Measurements from ENCODE around the gene SELENOW. TPM values are rescaled to one million over a fixed set of nuclear protein-coding genes. Genes with fewer than 3 reads are reported as not detected.

Gene SELENOW
- total and polyA plus RNA-seq, 2 of the 4 experiments (the other 2 are of a cell fraction): 61.3 to 217 TPM

DNA sequence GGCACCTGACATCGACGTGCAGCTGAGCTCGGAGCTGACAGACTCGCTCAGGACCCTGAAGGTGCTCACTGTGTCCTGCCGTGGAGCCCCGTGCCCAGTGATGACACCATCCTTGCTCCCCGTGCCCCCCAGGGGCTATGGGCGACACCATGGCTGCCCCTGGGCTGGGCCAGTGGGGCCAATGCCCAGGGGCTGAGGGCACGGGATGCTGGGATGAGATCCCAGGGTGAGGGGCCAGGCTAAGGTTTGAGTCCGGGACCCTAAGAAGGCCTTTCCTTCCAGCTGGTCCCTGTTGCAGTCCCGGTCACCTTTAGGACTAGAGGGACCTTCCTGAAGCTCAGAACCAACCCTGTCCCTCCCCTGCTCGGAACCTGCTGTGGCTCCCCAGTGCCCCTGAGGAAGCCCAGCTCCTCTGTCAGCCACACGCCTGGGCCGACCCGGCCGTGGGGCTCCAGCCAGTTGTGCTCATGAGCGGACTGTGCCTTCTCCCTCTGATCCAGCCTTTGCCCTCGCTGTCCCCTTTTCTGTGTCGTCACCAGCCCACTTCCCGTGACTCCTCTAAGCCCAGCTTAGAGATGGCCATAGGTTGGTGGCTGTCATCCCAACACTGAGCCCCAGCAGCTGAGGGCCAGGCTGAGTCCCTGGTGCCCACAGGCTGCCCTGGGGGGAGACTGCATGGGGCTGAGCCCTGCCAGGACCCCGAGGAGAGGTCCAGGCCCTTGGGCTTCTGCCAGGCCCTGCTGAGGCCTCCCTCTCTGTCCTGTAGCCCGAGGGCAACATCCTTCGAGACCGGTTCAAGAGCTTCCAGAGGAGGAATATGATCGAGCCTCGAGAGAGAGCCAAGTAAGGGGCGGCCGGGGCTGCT is 22.5 kb upstream of the SELENOW start:
- POLR2A ChIA-PET (ENCODE audit: unreplicated experiment): no interaction called here
- dilution Hi-C loops (cut with HindIII; ENCODE audit: low sequenced_read_pairs, unreplicated experiment): no loop called here

More for the DNA sequence above, 22.5 kb upstream of the SELENOW start:
- Histone ChIP-seq H3K56ac (ENCODE audit: extremely low read depth, insufficient read depth, low read length) (no peak overlapping the region), H3K36me3 (ENCODE audit: control insufficient read depth, insufficient read depth, low read length) (peaks cover 73% of the 10 kb centered on the region), H2AK5ac (ENCODE audit: low read depth, low read length) (no peak overlapping the region), H4K91ac (ENCODE audit: insufficient read depth, low read depth, low read length) (no peak overlapping the region), H3K4ac (ENCODE audit: low read depth, low read length) (no peak overlapping the region), H4K5ac (ENCODE audit: low read depth, low read length) (no peak overlapping the region), H2BK20ac (ENCODE audit: low read depth, low read length) (no peak overlapping the region), H2BK5ac (ENCODE audit: low read depth, low read length, poor library complexity, severe bottlenecking) (no peak overlapping the region), H3K27me3 (ENCODE audit: control insufficient read depth, insufficient read depth, low read length) (no peaks in the 10 kb centered on the region), H3K4me2 (ENCODE audit: low read depth, low read length) (no peak overlapping the region), H2BK120ac (ENCODE audit: low read depth, low read length) (no peak overlapping the region), H3K18ac (ENCODE audit: low read depth, low read length) (no peak overlapping the region), H3K79me1 (ENCODE audit: low read depth in 1 of 2, low read length in 2 of 2) (peaks cover 4 to 6% of the 10 kb centered on the region in 2 experiments; a peak in 2 of 4 replicates), H3K9ac (ENCODE audit: low read depth, low read length) (no peak overlapping the region), H3K4me3 (ENCODE audit: insufficient read depth, low read depth, low read length) (no peak overlapping the region), H3K4me1 (ENCODE audit: control insufficient read depth, insufficient read depth, low read length) (no peaks in the 10 kb centered on the region), H2AK9ac (replicated peaks; ENCODE audit: low read depth, low read length, poor library complexity) (no peak overlapping the region), H2AFZ (replicated peaks; ENCODE audit: low read length, poor library complexity) (no peak overlapping the region), H3K9me3 (ENCODE audit: control insufficient read depth, insufficient read depth, low read length) (no peaks in the 10 kb centered on the region), H4K20me1 (ENCODE audit: insufficient read depth, low read length) (peaks cover 5% of the 10 kb centered on the region), H3K23ac (ENCODE audit: low read depth, low read length) (no peak overlapping the region), H4K8ac (ENCODE audit: low read depth in 2 of 2, low read length in 2 of 2) (no peak overlapping the region), H2BK15ac (ENCODE audit: low read depth, low read length) (no peak overlapping the region), H3K9me1 (ENCODE audit: insufficient read depth, low read length) (no peaks in the 10 kb centered on the region), H3K14ac (replicated peaks; ENCODE audit: low read depth, low read length) (no peak overlapping the region), H3K27ac (ENCODE audit: insufficient read depth, low read length) (no peak overlapping the region)
- TF ChIP-seq, protein P1, sequence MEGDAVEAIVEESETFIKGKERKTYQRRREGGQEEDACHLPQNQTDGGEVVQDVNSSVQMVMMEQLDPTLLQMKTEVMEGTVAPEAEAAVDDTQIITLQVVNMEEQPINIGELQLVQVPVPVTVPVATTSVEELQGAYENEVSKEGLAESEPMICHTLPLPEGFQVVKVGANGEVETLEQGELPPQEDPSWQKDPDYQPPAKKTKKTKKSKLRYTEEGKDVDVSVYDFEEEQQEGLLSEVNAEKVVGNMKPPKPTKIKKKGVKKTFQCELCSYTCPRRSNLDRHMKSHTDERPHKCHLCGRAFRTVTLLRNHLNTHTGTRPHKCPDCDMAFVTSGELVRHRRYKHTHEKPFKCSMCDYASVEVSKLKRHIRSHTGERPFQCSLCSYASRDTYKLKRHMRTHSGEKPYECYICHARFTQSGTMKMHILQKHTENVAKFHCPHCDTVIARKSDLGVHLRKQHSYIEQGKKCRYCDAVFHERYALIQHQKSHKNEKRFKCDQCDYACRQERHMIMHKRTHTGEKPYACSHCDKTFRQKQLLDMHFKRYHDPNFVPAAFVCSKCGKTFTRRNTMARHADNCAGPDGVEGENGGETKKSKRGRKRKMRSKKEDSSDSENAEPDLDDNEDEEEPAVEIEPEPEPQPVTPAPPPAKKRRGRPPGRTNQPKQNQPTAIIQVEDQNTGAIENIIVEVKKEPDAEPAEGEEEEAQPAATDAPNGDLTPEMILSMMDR (conservative IDR thresholded peaks at IDR 0.05; ENCODE audit: low read depth, low read length): no peak
- TF ChIP-seq RFX5 (IDR thresholded peaks at IDR 0.05; ENCODE audit: low read depth, low read length) (no peak), MAZ (IDR thresholded peaks at IDR 0.05; ENCODE audit: borderline replicate concordance, low read depth, low read length) (no peak), MAFK (IDR thresholded peaks at IDR 0.05; ENCODE audit: low read depth, low read length) (no peak), FOS (IDR thresholded peaks at IDR 0.05; ENCODE audit: low read depth, low read length) (no peak), MXI1 (IDR thresholded peaks at IDR 0.05; ENCODE audit: borderline replicate concordance, low read depth, low read length) (no peak), POLR2A (IDR thresholded peaks at IDR 0.05; ENCODE audit: low read depth, low read length) (no peak), RCOR1 (IDR thresholded peaks at IDR 0.05; ENCODE audit: insufficient replicate concordance, low read length) (no peak), CEBPB (IDR thresholded peaks at IDR 0.05; ENCODE audit: low read depth, low read length) (no peak), RAD21 (IDR thresholded peaks at IDR 0.05; ENCODE audit: low read length) (no peak), BHLHE40 (IDR thresholded peaks at IDR 0.05; ENCODE audit: low read depth, low read length) (no peak)
- TF ChIP-seq, protein P2, sequence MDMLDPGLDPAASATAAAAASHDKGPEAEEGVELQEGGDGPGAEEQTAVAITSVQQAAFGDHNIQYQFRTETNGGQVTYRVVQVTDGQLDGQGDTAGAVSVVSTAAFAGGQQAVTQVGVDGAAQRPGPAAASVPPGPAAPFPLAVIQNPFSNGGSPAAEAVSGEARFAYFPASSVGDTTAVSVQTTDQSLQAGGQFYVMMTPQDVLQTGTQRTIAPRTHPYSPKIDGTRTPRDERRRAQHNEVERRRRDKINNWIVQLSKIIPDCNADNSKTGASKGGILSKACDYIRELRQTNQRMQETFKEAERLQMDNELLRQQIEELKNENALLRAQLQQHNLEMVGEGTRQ (IDR thresholded peaks at IDR 0.05; ENCODE audit: low read depth, low read length): no peak
- TF ChIP-seq, protein P3, sequence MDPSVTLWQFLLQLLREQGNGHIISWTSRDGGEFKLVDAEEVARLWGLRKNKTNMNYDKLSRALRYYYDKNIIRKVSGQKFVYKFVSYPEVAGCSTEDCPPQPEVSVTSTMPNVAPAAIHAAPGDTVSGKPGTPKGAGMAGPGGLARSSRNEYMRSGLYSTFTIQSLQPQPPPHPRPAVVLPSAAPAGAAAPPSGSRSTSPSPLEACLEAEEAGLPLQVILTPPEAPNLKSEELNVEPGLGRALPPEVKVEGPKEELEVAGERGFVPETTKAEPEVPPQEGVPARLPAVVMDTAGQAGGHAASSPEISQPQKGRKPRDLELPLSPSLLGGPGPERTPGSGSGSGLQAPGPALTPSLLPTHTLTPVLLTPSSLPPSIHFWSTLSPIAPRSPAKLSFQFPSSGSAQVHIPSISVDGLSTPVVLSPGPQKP (IDR thresholded peaks at IDR 0.05; ENCODE audit: borderline replicate concordance, low read depth, low read length): no peak
- no TSS peak for BruUV-seq (replicated peaks)
- DNase-seq: no peak
- in situ Hi-C loops (cut with MboI; ENCODE audit: low sequenced_read_pairs): no loop called here
- 92% methylated on average over 18 of the region's 28 CpGs; no CpG with 5 or more reads in 1 of the 2 experiments for WGBS, 2 experiments (ENCODE audit: extremely low coverage in 2 of 2, insufficient read length in 1 of 2)
- intact Hi-C loops (cut with micrococcal nuclease): no loop called here
- no peak for ATAC-seq (ENCODE audit: low read depth)
- CTCF ChIA-PET: no interaction called here

All from IMR-90 (cell line).